ENCODE data around the gene ZDHHC9.

DNA sequence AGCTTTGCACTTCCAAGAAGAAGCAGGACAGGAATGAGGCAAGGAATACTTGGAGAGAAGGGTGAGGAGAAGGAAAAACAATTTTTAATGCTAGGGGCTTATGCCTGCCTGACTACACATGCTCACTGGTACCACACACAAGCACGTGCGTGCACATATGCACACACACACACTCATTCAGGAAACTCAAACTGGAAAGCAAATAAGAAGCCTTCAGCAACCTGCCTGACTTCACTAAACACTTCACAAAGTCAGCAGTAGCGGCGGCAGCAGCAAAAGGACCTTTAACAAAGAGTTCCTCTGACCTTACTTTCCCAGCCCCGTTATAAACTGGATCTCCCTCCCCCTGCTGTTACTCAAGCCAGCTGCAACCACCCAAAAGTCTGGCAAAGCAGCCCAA is 3.3 kb downstream of the ZDHHC9 start:
- TF ChIP-seq, protein P1, sequence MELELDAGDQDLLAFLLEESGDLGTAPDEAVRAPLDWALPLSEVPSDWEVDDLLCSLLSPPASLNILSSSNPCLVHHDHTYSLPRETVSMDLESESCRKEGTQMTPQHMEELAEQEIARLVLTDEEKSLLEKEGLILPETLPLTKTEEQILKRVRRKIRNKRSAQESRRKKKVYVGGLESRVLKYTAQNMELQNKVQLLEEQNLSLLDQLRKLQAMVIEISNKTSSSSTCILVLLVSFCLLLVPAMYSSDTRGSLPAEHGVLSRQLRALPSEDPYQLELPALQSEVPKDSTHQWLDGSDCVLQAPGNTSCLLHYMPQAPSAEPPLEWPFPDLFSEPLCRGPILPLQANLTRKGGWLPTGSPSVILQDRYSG (tag; conservative IDR thresholded peaks at IDR 0.05; ENCODE audit: low read depth): no peak
- TF ChIP-seq PHF8 (IDR thresholded peaks at IDR 0.05; ENCODE audit: borderline replicate concordance, low read length) (no peak), PCBP1 (IDR thresholded peaks at IDR 0.05; ENCODE audit: low read depth, low read length, poor library complexity, severe bottlenecking) (no peak), TARDBP (IDR thresholded peaks at IDR 0.05) (no peak), FOXM1 (IDR thresholded peaks at IDR 0.05; ENCODE audit: low read depth) (no peak), FOXM1 (CRISPR knock-in tag; IDR thresholded peaks at IDR 0.05; ENCODE audit: low read depth) (no peak), ILK (tag; IDR thresholded peaks at IDR 0.05; ENCODE audit: borderline replicate concordance, low read depth) (no peak), CBX8 (IDR thresholded peaks at IDR 0.05; ENCODE audit: borderline replicate concordance, extremely low read depth, low read depth, low read length, poor library complexity, severe bottlenecking) (no peak), NR3C1 (CRISPR knock-in tag; IDR thresholded peaks at IDR 0.05) (no peak), JUN (IDR thresholded peaks at IDR 0.05; ENCODE audit: borderline replicate concordance, low read depth, low read length) (no peak), JUN (CRISPR knock-in tag; IDR thresholded peaks at IDR 0.05; ENCODE audit: borderline replicate concordance) (no peak), JUND (IDR thresholded peaks at IDR 0.05; ENCODE audit: borderline replicate concordance, low read depth, low read length) (no peak), JUND (tag; IDR thresholded peaks at IDR 0.05; ENCODE audit: borderline replicate concordance, low read depth, low read length) (no peak), TFAM (CRISPR knock-in tag; conservative IDR thresholded peaks at IDR 0.05) (no peak)
- TF ChIP-seq, protein P2, sequence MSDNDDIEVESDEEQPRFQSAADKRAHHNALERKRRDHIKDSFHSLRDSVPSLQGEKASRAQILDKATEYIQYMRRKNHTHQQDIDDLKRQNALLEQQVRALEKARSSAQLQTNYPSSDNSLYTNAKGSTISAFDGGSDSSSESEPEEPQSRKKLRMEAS (CRISPR knock-in tag; IDR thresholded peaks at IDR 0.05): no peak
- TF ChIP-seq, protein P3, sequence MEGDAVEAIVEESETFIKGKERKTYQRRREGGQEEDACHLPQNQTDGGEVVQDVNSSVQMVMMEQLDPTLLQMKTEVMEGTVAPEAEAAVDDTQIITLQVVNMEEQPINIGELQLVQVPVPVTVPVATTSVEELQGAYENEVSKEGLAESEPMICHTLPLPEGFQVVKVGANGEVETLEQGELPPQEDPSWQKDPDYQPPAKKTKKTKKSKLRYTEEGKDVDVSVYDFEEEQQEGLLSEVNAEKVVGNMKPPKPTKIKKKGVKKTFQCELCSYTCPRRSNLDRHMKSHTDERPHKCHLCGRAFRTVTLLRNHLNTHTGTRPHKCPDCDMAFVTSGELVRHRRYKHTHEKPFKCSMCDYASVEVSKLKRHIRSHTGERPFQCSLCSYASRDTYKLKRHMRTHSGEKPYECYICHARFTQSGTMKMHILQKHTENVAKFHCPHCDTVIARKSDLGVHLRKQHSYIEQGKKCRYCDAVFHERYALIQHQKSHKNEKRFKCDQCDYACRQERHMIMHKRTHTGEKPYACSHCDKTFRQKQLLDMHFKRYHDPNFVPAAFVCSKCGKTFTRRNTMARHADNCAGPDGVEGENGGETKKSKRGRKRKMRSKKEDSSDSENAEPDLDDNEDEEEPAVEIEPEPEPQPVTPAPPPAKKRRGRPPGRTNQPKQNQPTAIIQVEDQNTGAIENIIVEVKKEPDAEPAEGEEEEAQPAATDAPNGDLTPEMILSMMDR (IDR thresholded peaks at IDR 0.05 in 2 of 3, conservative IDR thresholded peaks at IDR 0.05 in 1 of 3; ENCODE audit: insufficient read depth in 2 of 3, low read depth in 1 of 3, low read length in 3 of 3): no peak
- TF ChIP-seq, protein P4, sequence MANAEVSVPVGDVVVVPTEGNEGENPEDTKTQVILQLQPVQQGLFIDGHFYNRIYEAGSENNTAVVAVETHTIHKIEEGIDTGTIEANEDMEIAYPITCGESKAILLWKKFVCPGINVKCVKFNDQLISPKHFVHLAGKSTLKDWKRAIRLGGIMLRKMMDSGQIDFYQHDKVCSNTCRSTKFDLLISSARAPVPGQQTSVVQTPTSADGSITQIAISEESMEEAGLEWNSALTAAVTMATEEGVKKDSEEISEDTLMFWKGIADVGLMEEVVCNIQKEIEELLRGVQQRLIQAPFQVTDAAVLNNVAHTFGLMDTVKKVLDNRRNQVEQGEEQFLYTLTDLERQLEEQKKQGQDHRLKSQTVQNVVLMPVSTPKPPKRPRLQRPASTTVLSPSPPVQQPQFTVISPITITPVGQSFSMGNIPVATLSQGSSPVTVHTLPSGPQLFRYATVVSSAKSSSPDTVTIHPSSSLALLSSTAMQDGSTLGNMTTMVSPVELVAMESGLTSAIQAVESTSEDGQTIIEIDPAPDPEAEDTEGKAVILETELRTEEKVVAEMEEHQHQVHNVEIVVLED (CRISPR knock-in tag; IDR thresholded peaks at IDR 0.05): no peak

Measured in K562 (cell line).